Endothelial cell of umbilical vein (primary cell): Measurements from ENCODE around the gene SMURF2. TPM values are rescaled to one million over a fixed set of nuclear protein-coding genes. Genes with fewer than 3 reads are reported as not detected.

Source experiments
- BruUV-seq: library from RNA; stranded (reverse); fragments of 400-500 nt; replicated peaks from 2 replicates; lab custom pipeline; 2021; lab: Mats Ljungman, UMichigan
- CTCF ChIA-PET: fragments of 300-600, 350-600 bp; sonication (Branson Sonifier 250); formaldehyde crosslinking; loops from one replicate; lab custom pipeline; 2021; ENCODE audit warnings: antibody characterized with exemption, inconsistent platforms; lab: Charles Lee
- POLR2A ChIA-PET: fragments of 300-600, 350-600 bp; sonication (Branson Sonifier 250); formaldehyde crosslinking; loops from one replicate; lab custom pipeline; 2021; ENCODE audit warnings: antibody characterized with exemption, inconsistent platforms; lab: Charles Lee
- DNase-seq: peaks from one replicate; pipeline ENCODE4 v3.0.0-alpha.2; 2011; ENCODE audit warnings: low read depth, low spot score
- FAIRE-seq: peaks from 2 replicates; lab custom pipeline; 2011; peaks lifted over from hg19 to GRCh38; lab: Jason Lieb, UNC
- H2AFZ ChIP-seq: 2 replicates; pipeline ENCODE4 v1.6.0; 2012; ENCODE audit warnings: low read depth, low read length, control low read depth, inconsistent platforms
- H3K27ac ChIP-seq: 2 replicates; pipeline ENCODE4 v1.5.1; 2011; ENCODE audit warnings: low read depth, mild to moderate bottlenecking, control low read depth, low read length, moderate library complexity; ENCODE audit not compliant: insufficient read depth
- H3K27me3 ChIP-seq, 2 experiments: 2 replicates each; pipeline versions ENCODE4 v1.6.0 to v1.6.1; 2011; ENCODE audit warnings: low read length in 2 of 2, mixed read lengths in 1 of 2; ENCODE audit not compliant: control insufficient read depth in 2 of 2, insufficient read depth in 2 of 2
- H3K36me3 ChIP-seq, 2 experiments: 2 replicates in 1 of 2; 3 replicates in 1 of 2; pipeline ENCODE4 v1.5.1; 2011; ENCODE audit warnings: low read length in 2 of 2, mild to moderate bottlenecking in 1 of 2, moderate library complexity in 1 of 2; ENCODE audit not compliant: control insufficient read depth in 2 of 2, insufficient read depth in 2 of 2; ENCODE audit errors: extremely low read depth in 1 of 2
- H3K4me1 ChIP-seq: 3 replicates; pipeline ENCODE4 v1.5.1; 2011; ENCODE audit warnings: mild to moderate bottlenecking, low read length; ENCODE audit not compliant: control insufficient read depth, insufficient read depth; ENCODE audit errors: extremely low read depth
- H3K4me2 ChIP-seq: 2 replicates; pipeline ENCODE4 v1.6.1; 2011; ENCODE audit warnings: low read length, control low read depth, mixed read lengths; ENCODE audit not compliant: insufficient read depth
- H3K4me3 ChIP-seq, 3 experiments: fragments of 200-600 bp in 1 of 3; sonication (generic), shearing (Covaris generic) in 1 of 3; replicated peaks in 1 of 3; 2 replicates each; pipeline ENCODE4 v1.5.1; 2011 to 2016; ENCODE audit warnings: control low read depth in 3 of 3, low read length in 3 of 3, mild to moderate bottlenecking in 2 of 3, inconsistent platforms in 1 of 3, low read depth in 1 of 3, moderate library complexity in 1 of 3; ENCODE audit not compliant: insufficient read depth in 1 of 3
- H3K79me2 ChIP-seq: 2 replicates; pipeline ENCODE4 v1.6.0; 2012; ENCODE audit warnings: low read length, inconsistent platforms; ENCODE audit not compliant: control insufficient read depth, insufficient read depth
- H3K9ac ChIP-seq: replicated peaks from 2 replicates; pipeline ENCODE3; 2011; ENCODE audit warnings: low read length, control low read depth; ENCODE audit not compliant: insufficient read depth; ENCODE audit errors: extremely low read depth
- H3K9me1 ChIP-seq: replicated peaks from 3 replicates; pipeline ENCODE4 v1.6.0; 2011; ENCODE audit warnings: mild to moderate bottlenecking, low read length; ENCODE audit not compliant: control insufficient read depth, insufficient read depth; ENCODE audit errors: extremely low read depth
- H3K9me3 ChIP-seq: replicated peaks from 2 replicates; pipeline ENCODE4 v1.5.1; 2012; ENCODE audit warnings: low read length, inconsistent platforms; ENCODE audit not compliant: control insufficient read depth, insufficient read depth
- H4K20me1 ChIP-seq: replicated peaks from 2 replicates; pipeline ENCODE3; 2011; ENCODE audit warnings: mild to moderate bottlenecking, low read length; ENCODE audit not compliant: control insufficient read depth, insufficient read depth; ENCODE audit errors: extremely low read depth
- CTCF ChIP-seq, 2 donors: IDR thresholded peaks; 1 replicate in 1 of 2; 2 replicates in 1 of 2; pipeline ENCODE4 v1.5.1; 2011; ENCODE audit warnings: low read length in 2 of 2, mild to moderate bottlenecking in 2 of 2, moderate library complexity in 2 of 2, control low read depth in 1 of 2, inconsistent platforms in 1 of 2, low read depth in 1 of 2; ENCODE audit not compliant: insufficient read depth in 1 of 2; ENCODE audit errors: extremely low read depth in 1 of 2
- EZH2 ChIP-seq: IDR thresholded peaks from 2 replicates; pipeline ENCODE4 v1.6.1; 2012; ENCODE audit warnings: borderline replicate concordance, low read depth, mild to moderate bottlenecking, moderate library complexity, low read length, inconsistent platforms; ENCODE audit not compliant: severe bottlenecking
- FOS ChIP-seq: IDR thresholded peaks from 2 replicates; pipeline ENCODE4 v1.6.1; 2011; ENCODE audit warnings: mild to moderate bottlenecking, low read length, moderate library complexity, borderline replicate concordance; ENCODE audit not compliant: insufficient read depth
- GATA2 ChIP-seq: IDR thresholded peaks from 2 replicates; pipeline ENCODE4 v1.7.0; 2011; ENCODE audit warnings: low read depth, mild to moderate bottlenecking, moderate library complexity, mixed read lengths, low read length; ENCODE audit not compliant: insufficient read length, insufficient read depth
- JUN ChIP-seq: IDR thresholded peaks from 2 replicates; pipeline ENCODE4 v1.6.1; 2011; ENCODE audit warnings: borderline replicate concordance, low read depth; ENCODE audit not compliant: insufficient read length, insufficient read depth
- MAX ChIP-seq: IDR thresholded peaks from 2 replicates; pipeline ENCODE4 v1.6.1; 2011; ENCODE audit not compliant: insufficient read depth, insufficient read length
- MYC ChIP-seq: IDR thresholded peaks from one replicate; pipeline ENCODE4 v1.6.1; 2011; ENCODE audit warnings: mild to moderate bottlenecking, low read depth, low read length
- POLR2A ChIP-seq: IDR thresholded peaks from 2 replicates; pipeline ENCODE4 v1.6.1; 2012; ENCODE audit warnings: low read depth, mild to moderate bottlenecking, control low read depth, low read length
- POLR2AphosphoS5 ChIP-seq: IDR thresholded peaks from 2 replicates; pipeline ENCODE4 v1.6.1; 2012; ENCODE audit warnings: low read depth, mild to moderate bottlenecking, control low read depth, low read length, moderate library complexity; ENCODE audit not compliant: insufficient read depth
- dilution Hi-C: fragments of 300-500 bp; cut with MboI; formaldehyde crosslinking; loops from one replicate; pipeline ENCODE4 v1.15.0; 2019; ENCODE audit warnings: low sequenced_read_pairs; ENCODE audit not compliant: extremely low pct_ligation_motif_present
- intact Hi-C: fragments of 100-400 bp; cut with micrococcal nuclease; formaldehyde crosslinking; loops from one replicate; pipeline ENCODE4 v1.10.0; 2022
- polyA plus RNA-seq, 4 experiments: library from polyadenylated mRNA; depleted of rRNA in 3 of 4; stranded (reverse) in 3 of 4; unstranded in 1 of 4; fragments of >200 nt; gene quantifications; 2 replicates each; pipeline versions ENCODE4 v1.2.1 to v1.2.3, GENCODE V29; 2011 to 2012; ENCODE audit warnings: missing spikeins in 1 of 4
- total RNA-seq: library from RNA; stranded (reverse); gene quantifications from 2 replicates; pipeline ENCODE4 v1.2.3, GENCODE V29; 2021

SMURF2 gene
- total and polyA plus RNA-seq, 2 donors (not counting 3 experiments of a cell fraction or from before 2014, with no cell fraction given): 32.9 to 105 TPM

GRCh38 chr17:64682261-64683181 lies 20.4 kb upstream of the SMURF2 start:
- peaks cover 19% of the 10 kb centered on the region for H3K4me1 ChIP-seq
- peak overlapping the region; percentile 73 for H2AFZ ChIP-seq

More at GRCh38 chr17:64682261-64683181, 20.4 kb upstream of the SMURF2 start:
- Histone ChIP-seq H3K36me3 (no peaks in the 10 kb centered on the region), H3K9me3 (no peaks in the 10 kb centered on the region), H3K27me3 (no peaks in the 10 kb centered on the region), H4K20me1 (no peaks in the 10 kb centered on the region), H3K4me2 (peak overlapping the region; percentile 12), H3K4me3 (no peak overlapping the region), H3K9me1 (no peaks in the 10 kb centered on the region), H3K79me2 (no peaks in the 10 kb centered on the region), H3K9ac (no peak overlapping the region), H3K27ac (peak overlapping the region; percentile 25)
- dilution Hi-C loops: no loop called here
- FAIRE-seq: peak; percentile 75
- ChIA-PET CTCF (no interaction called here), POLR2A (interaction anchor here (0.6 kb wide), 1 partner anchor 18 kb away, joined by 3 read pairs; no protein-coding TSS in a partner anchor)
- DNase-seq: peak; percentile 62
- no TSS peak for BruUV-seq
- TF ChIP-seq GATA2 (peak; percentile 26), MAX (no peak), MYC (no peak), POLR2A (no peak), FOS (peak; percentile 48), EZH2 (no peak), JUN (no peak), CTCF (IDR thresholded peaks at IDR 0.05; ENCODE audit: extremely low read depth in 1 of 2, insufficient read depth in 1 of 2, low read depth in 1 of 2, low read length in 2 of 2) (no peak), POLR2AphosphoS5 (no peak)
- intact Hi-C loops: loop anchor here (2.0 kb wide), 1 partner anchor 20 kb away; the partner anchor contains the start of gene SMURF2
